MM.1S (cell line): Measurements from ENCODE around the gene HS3ST4.

Source experiments
- DNase-seq: peaks from one replicate; pipeline ENCODE4 v3.0.0-alpha.2; 2015
- H2AFZ ChIP-seq: fragments of 300-600 bp; sonication (generic); 2 replicates; pipeline ENCODE4 v1.6.0; 2016; ENCODE audit warnings: antibody characterized with exemption, low read length
- H3F3A ChIP-seq: fragments of 300-600 bp; sonication (generic); 2 replicates; pipeline ENCODE4 v1.6.1; 2016; ENCODE audit warnings: mild to moderate bottlenecking, antibody characterized with exemption, low read length, moderate library complexity, mixed read lengths; ENCODE audit not compliant: insufficient read depth
- H3K27ac ChIP-seq: fragments of 300-600 bp; sonication (generic); 2 replicates; pipeline ENCODE4 v1.5.1; 2016; ENCODE audit warnings: mild to moderate bottlenecking, low read length
- H3K27me3 ChIP-seq: fragments of 300-600 bp; sonication (generic); replicated peaks from 2 replicates; pipeline ENCODE4 v1.6.0; 2016; ENCODE audit warnings: low read length; ENCODE audit not compliant: insufficient read depth
- H3K36me3 ChIP-seq: fragments of 300-600 bp; sonication (generic); replicated peaks from 2 replicates; pipeline ENCODE4 v1.6.1; 2016; ENCODE audit warnings: mild to moderate bottlenecking, low read length, mixed read lengths; ENCODE audit not compliant: insufficient read depth
- H3K4me1 ChIP-seq: fragments of 300-600 bp; sonication (generic); 2 replicates; pipeline ENCODE4 v1.6.1; 2016; ENCODE audit warnings: low read length, mixed read lengths
- H3K4me2 ChIP-seq: fragments of 300-600 bp; sonication (generic); 2 replicates; pipeline ENCODE4 v1.6.0; 2016; ENCODE audit warnings: low read depth, low read length
- H3K4me3 ChIP-seq: fragments of 300-600 bp; sonication (generic); 2 replicates; pipeline ENCODE4 v1.5.1; 2016; ENCODE audit warnings: low read length, mixed read lengths
- H3K79me2 ChIP-seq: fragments of 300-600 bp; sonication (generic); 2 replicates; pipeline ENCODE4 v1.6.1; 2016; ENCODE audit warnings: mixed run types, low read length, mixed read lengths
- H3K9ac ChIP-seq: fragments of 300-600 bp; sonication (generic); 2 replicates; pipeline ENCODE4 v1.6.1; 2016; ENCODE audit warnings: low read length, mixed read lengths
- H3K9me2 ChIP-seq: fragments of 300-600 bp; sonication (generic); replicated peaks from 2 replicates; pipeline ENCODE4 v1.6.1; 2016; ENCODE audit warnings: mild to moderate bottlenecking, low read length, mixed read lengths; ENCODE audit not compliant: insufficient read depth
- H3K9me3 ChIP-seq: fragments of 300-600 bp; sonication (generic); replicated peaks from 2 replicates; pipeline ENCODE4 v1.6.1; 2016; ENCODE audit warnings: mild to moderate bottlenecking, low read length, mixed read lengths; ENCODE audit not compliant: insufficient read depth
- H4K20me1 ChIP-seq: fragments of 300-600 bp; sonication (generic); 2 replicates; pipeline ENCODE4 v1.6.1; 2016; ENCODE audit warnings: mild to moderate bottlenecking, low read length, moderate library complexity, mixed read lengths; ENCODE audit not compliant: insufficient read depth
- EZH2 ChIP-seq: fragments of 300-600 bp; sonication (generic); optimal IDR thresholded peaks from 2 replicates; pipeline ENCODE3; 2017; ENCODE audit warnings: low read depth, mild to moderate bottlenecking, antibody characterized with exemption, low read length, mixed read lengths
- EZH2phosphoT487 ChIP-seq: fragments of 300-600 bp; sonication (generic); IDR thresholded peaks from 2 replicates; pipeline ENCODE4 v1.6.1; 2018; ENCODE audit warnings: antibody characterized with exemption, low read length
- TF ChIP-seq, protein P1 (sequence below): fragments of 300-600 bp; sonication (generic); IDR thresholded peaks from 2 replicates; pipeline ENCODE4 v1.5.1; 2016; ENCODE audit warnings: antibody characterized with exemption, low read length, mixed read lengths

HS3ST4 gene

DNA sequence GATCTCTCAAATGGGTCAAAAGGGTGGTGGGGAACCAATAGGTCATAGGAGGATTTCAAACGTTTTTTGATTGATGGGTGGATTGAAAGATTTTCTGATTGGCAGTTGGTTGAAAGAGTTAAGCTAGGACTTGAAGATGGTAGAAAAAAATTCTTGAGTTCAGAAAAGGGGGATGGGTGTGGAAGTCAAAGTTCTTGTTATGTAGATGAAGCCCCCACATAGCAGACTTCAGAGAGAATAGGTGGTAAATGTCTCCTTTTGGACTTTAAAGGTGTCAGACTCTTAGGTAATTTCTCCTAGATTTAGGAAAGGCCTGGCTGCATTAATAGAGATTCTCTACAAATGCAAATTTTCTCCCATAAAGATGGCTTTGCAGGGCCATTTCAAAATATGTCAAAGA, 163.3 kb downstream of the HS3ST4 start:
- no peak overlapping the region for H3K4me2 ChIP-seq
- H3K9ac ChIP-seq: no peak overlapping the region
- no peaks in the 10 kb centered on the region for H3K9me2 ChIP-seq
- no peak overlapping the region for H3K4me3 ChIP-seq
- no peak overlapping the region for H3K27ac ChIP-seq
- no peaks in the 10 kb centered on the region for H3K36me3 ChIP-seq
- H3K27me3 ChIP-seq: no peaks in the 10 kb centered on the region
- H3K79me2 ChIP-seq: no peaks in the 10 kb centered on the region
- no peaks in the 10 kb centered on the region for H3K9me3 ChIP-seq
- no peaks in the 10 kb centered on the region for H3F3A ChIP-seq
- TF ChIP-seq EZH2 (no peak), EZH2phosphoT487 (no peak)
- TF ChIP-seq, protein P1, sequence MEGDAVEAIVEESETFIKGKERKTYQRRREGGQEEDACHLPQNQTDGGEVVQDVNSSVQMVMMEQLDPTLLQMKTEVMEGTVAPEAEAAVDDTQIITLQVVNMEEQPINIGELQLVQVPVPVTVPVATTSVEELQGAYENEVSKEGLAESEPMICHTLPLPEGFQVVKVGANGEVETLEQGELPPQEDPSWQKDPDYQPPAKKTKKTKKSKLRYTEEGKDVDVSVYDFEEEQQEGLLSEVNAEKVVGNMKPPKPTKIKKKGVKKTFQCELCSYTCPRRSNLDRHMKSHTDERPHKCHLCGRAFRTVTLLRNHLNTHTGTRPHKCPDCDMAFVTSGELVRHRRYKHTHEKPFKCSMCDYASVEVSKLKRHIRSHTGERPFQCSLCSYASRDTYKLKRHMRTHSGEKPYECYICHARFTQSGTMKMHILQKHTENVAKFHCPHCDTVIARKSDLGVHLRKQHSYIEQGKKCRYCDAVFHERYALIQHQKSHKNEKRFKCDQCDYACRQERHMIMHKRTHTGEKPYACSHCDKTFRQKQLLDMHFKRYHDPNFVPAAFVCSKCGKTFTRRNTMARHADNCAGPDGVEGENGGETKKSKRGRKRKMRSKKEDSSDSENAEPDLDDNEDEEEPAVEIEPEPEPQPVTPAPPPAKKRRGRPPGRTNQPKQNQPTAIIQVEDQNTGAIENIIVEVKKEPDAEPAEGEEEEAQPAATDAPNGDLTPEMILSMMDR: no peak
- H4K20me1 ChIP-seq: no peaks in the 10 kb centered on the region
- no peak for DNase-seq
- no peaks in the 10 kb centered on the region for H3K4me1 ChIP-seq
- no peak overlapping the region for H2AFZ ChIP-seq

DNA sequence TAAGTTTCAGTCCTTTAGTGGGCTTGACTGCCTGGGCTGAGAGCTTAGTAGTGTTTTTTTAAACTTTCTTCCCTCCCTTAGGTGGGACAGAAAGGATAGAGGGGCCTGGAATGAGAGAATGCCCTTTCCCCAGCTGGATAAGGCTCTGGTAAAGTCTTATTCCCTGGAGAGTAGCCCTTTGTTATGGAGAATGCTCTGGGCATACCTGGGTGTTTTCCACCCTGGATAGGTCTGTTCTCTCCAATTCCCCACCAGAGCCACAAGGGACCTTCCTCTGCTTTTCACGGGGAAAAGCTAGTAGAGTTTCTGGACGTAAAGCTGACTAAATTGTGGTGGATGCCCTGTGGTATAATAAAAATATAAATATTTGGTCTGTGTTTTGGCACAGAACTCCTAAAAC, 164.1 kb downstream of the HS3ST4 start:
- no peaks in the 10 kb centered on the region for H3K9me3 ChIP-seq
- H3K4me3 ChIP-seq: no peak overlapping the region
- no peak overlapping the region for H3K9ac ChIP-seq
- no peaks in the 10 kb centered on the region for H3K4me1 ChIP-seq
- no peaks in the 10 kb centered on the region for H3K36me3 ChIP-seq
- no peak overlapping the region for H3K4me2 ChIP-seq
- no peaks in the 10 kb centered on the region for H3K9me2 ChIP-seq
- no peaks in the 10 kb centered on the region for H4K20me1 ChIP-seq
- DNase-seq: no peak
- H3K27ac ChIP-seq: no peak overlapping the region
- TF ChIP-seq EZH2phosphoT487 (no peak), EZH2 (no peak)
- TF ChIP-seq, protein P1: no peak
- H3K79me2 ChIP-seq: no peaks in the 10 kb centered on the region
- no peaks in the 10 kb centered on the region for H3K27me3 ChIP-seq
- no peak overlapping the region for H2AFZ ChIP-seq
- H3F3A ChIP-seq: no peaks in the 10 kb centered on the region

DNA sequence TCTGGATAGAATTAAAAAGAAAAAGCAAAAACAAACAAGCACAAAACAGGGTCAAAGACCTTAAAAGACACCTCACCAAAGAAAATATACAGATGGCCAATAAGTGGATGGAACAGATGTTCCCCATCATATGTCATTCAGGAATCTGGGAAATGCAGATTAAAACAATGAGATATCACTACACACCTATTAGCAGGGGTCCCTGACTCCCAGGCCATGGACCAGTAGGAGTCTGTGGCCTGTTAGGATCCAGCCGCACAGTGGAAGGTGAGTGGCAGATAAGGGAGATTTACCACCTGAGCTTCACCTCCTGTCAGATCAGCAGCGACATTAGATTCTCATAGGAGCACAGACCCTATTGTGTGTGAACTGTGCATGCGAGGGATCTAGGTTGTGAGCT, 167.9 kb downstream of the HS3ST4 start:
- Histone ChIP-seq H3K4me3 (no peak overlapping the region), H3K9me3 (no peaks in the 10 kb centered on the region), H3F3A (no peaks in the 10 kb centered on the region), H3K4me1 (no peaks in the 10 kb centered on the region), H4K20me1 (no peaks in the 10 kb centered on the region), H3K9me2 (no peaks in the 10 kb centered on the region), H2AFZ (no peak overlapping the region), H3K27me3 (no peaks in the 10 kb centered on the region), H3K9ac (no peak overlapping the region), H3K4me2 (no peak overlapping the region), H3K27ac (no peak overlapping the region), H3K36me3 (no peaks in the 10 kb centered on the region), H3K79me2 (no peaks in the 10 kb centered on the region)
- TF ChIP-seq EZH2phosphoT487 (no peak), EZH2 (no peak)
- TF ChIP-seq, protein P1: no peak
- DNase-seq: no peak
